ENCODE measurements around the gene PRCP. TPM values are rescaled to one million over a fixed set of nuclear protein-coding genes. Genes with fewer than 3 reads are reported as not detected.
"Not testable (repeated sequence)": the region's sequence is repeated elsewhere in the genome, so short reads cannot be mapped to it uniquely, and the experiment has no call there.

The PRCP gene
- total RNA-seq, 1 experiment from 2014 or later: 22.7 TPM

DNA sequence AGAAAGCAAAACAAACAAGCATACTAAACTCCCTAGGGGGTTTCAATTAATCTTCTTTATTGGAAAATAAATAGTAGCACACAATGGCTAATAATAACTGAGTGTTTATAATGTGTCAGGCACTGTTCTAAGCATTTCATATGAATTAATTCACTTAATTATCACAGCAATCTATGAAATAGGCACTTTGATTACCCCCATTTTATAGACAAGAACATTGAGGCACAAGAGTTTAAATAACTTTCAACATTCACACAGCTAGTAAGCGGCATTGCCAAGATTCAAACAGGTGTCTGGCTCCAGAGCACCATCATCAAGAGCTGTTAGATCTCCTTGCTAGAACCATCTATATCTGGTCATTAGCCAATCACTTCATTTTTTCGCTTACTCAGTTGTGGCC lies 43.1 kb downstream of the PRCP start:
- no peak for DNase-seq
- intact Hi-C loops (cut with micrococcal nuclease; ENCODE audit: unreplicated experiment): no loop called here
- Mint-ChIP-seq H3K27me3 (ENCODE audit: unreplicated experiment) (no peaks in the 10 kb centered on the region), H3K4me1 (ENCODE audit: low read depth, unreplicated experiment) (peaks cover 14% of the 10 kb centered on the region), H3K27ac (ENCODE audit: unreplicated experiment) (no peak overlapping the region), H3K36me3 (ENCODE audit: insufficient read depth, unreplicated experiment) (no peaks in the 10 kb centered on the region), H3K4me3 (ENCODE audit: low read depth, unreplicated experiment) (no peak overlapping the region), H3K9me3 (ENCODE audit: low read depth, unreplicated experiment) (no peaks in the 10 kb centered on the region)
- BruUV-seq (replicated peaks): no TSS peak
- CTCF ChIA-PET: no interaction called here
- TF ChIP-seq, protein P1, sequence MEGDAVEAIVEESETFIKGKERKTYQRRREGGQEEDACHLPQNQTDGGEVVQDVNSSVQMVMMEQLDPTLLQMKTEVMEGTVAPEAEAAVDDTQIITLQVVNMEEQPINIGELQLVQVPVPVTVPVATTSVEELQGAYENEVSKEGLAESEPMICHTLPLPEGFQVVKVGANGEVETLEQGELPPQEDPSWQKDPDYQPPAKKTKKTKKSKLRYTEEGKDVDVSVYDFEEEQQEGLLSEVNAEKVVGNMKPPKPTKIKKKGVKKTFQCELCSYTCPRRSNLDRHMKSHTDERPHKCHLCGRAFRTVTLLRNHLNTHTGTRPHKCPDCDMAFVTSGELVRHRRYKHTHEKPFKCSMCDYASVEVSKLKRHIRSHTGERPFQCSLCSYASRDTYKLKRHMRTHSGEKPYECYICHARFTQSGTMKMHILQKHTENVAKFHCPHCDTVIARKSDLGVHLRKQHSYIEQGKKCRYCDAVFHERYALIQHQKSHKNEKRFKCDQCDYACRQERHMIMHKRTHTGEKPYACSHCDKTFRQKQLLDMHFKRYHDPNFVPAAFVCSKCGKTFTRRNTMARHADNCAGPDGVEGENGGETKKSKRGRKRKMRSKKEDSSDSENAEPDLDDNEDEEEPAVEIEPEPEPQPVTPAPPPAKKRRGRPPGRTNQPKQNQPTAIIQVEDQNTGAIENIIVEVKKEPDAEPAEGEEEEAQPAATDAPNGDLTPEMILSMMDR (IDR thresholded peaks at IDR 0.05; ENCODE audit: unreplicated experiment): no peak

DNA sequence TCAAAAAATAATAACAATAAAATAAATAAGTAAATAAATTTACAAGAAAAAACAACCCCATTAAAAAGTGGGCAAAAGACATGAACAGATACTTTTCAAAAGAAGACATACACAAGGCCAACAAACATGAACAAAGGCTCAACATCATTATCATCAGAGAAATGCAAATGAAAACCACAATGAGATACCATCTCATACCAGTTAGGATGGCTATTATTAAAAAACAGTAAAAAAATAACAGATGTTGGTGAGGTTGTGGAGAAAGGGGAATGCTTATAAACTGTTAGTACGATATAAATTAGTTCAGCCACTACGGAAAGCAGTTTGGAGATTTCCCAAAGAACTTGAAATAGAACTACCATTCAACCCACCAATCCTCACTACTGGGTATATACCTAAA lies 44.6 kb downstream of the PRCP start:
- Mint-ChIP-seq H3K4me3 (ENCODE audit: low read depth, unreplicated experiment) (no peak overlapping the region), H3K27me3 (ENCODE audit: unreplicated experiment) (no peaks in the 10 kb centered on the region), H3K27ac (ENCODE audit: unreplicated experiment) (no peak overlapping the region), H3K4me1 (ENCODE audit: low read depth, unreplicated experiment) (peaks cover 14% of the 10 kb centered on the region), H3K36me3 (ENCODE audit: insufficient read depth, unreplicated experiment) (no peaks in the 10 kb centered on the region), H3K9me3 (ENCODE audit: low read depth, unreplicated experiment) (no peaks in the 10 kb centered on the region)
- CTCF ChIA-PET: no interaction called here
- intact Hi-C loops (cut with micrococcal nuclease; ENCODE audit: unreplicated experiment): no loop called here
- no TSS peak for BruUV-seq (replicated peaks)
- TF ChIP-seq, protein P1 (IDR thresholded peaks at IDR 0.05; ENCODE audit: unreplicated experiment): no peak
- DNase-seq: no peak

DNA sequence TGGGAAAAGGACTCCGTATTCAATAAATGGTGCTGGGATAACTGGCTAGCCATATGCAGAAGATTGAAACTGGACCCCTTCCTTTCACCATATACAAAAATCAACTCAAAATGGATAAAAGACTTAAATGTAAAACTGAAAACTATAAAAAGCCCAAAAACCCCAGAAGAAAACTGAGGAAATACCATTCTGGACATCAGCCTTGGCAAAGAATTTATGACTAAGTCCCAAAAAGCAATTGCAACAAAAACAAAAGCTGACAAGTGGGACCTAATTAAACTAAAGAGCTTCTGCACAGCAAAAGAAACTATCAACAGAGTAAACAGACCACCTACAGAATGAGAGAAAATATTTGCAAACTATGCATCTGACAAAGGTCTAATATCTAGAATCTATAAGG lies 45.3 kb downstream of the PRCP start:
- H3K36me3 Mint-ChIP-seq (ENCODE audit: insufficient read depth, unreplicated experiment); DNase-seq; BruUV-seq (replicated peaks); H3K4me3 Mint-ChIP-seq (ENCODE audit: low read depth, unreplicated experiment); intact Hi-C loops (cut with micrococcal nuclease; ENCODE audit: unreplicated experiment); H3K9me3 Mint-ChIP-seq (ENCODE audit: low read depth, unreplicated experiment); CTCF ChIA-PET; H3K27me3 Mint-ChIP-seq (ENCODE audit: unreplicated experiment); H3K27ac Mint-ChIP-seq (ENCODE audit: unreplicated experiment): not testable (repeated sequence)
- H3K4me1 Mint-ChIP-seq (ENCODE audit: low read depth, unreplicated experiment): peaks cover 14% of the 10 kb centered on the region

DNA sequence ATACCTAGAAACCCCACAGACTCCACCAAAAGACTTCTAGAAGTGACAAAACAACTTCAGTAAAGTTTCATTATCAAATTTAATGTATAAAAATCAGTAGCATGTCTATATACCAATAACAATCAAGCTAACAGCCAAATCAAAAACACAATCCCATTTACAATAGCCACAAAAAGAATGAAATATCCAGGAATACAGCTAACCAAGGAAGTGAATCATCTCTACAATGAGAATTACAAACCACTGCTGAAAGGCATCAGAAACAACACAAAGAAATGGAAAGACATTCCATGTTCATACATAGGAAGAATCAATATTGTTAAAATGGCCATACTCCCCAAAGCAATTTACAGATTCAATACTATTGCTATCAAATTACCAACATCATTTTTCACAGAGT lies 46.0 kb downstream of the PRCP start:
- no TSS peak for BruUV-seq (replicated peaks)
- H3K36me3 Mint-ChIP-seq (ENCODE audit: insufficient read depth, unreplicated experiment): no peaks in the 10 kb centered on the region
- H3K9me3 Mint-ChIP-seq (ENCODE audit: low read depth, unreplicated experiment): no peaks in the 10 kb centered on the region
- no peaks in the 10 kb centered on the region for H3K27me3 Mint-ChIP-seq (ENCODE audit: unreplicated experiment)
- intact Hi-C loops (cut with micrococcal nuclease; ENCODE audit: unreplicated experiment): no loop called here
- no peak for DNase-seq
- no peak overlapping the region for H3K27ac Mint-ChIP-seq (ENCODE audit: unreplicated experiment)
- TF ChIP-seq, protein P1 (IDR thresholded peaks at IDR 0.05; ENCODE audit: unreplicated experiment): no peak
- CTCF ChIA-PET: no interaction called here
- no peak overlapping the region for H3K4me3 Mint-ChIP-seq (ENCODE audit: low read depth, unreplicated experiment)
- peaks cover 14% of the 10 kb centered on the region for H3K4me1 Mint-ChIP-seq (ENCODE audit: low read depth, unreplicated experiment)

DNA sequence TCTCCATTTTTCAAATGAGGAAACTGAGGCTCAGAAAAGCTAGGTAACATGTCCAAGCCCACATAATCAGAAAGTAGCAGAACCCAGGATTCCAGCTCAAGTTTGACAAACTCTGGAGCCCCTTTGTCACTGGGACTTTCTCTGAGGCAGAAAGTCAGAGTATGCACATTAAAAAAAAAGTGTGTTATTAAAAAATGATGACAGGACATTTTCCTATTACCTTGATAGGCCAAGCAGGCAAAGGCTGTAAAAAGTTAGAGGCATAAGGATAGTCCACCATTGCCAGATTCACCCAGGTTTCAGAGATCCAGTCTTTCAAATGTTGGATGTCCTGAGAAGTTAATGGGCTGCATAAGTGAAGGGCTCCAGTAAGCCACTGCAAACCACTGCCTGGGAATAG lies 51.4 kb downstream of the PRCP start:
- DNase-seq: no peak
- CTCF ChIA-PET: no interaction called here
- no peaks in the 10 kb centered on the region for H3K4me1 Mint-ChIP-seq (ENCODE audit: low read depth, unreplicated experiment)
- H3K9me3 Mint-ChIP-seq (ENCODE audit: low read depth, unreplicated experiment): no peaks in the 10 kb centered on the region
- intact Hi-C loops (cut with micrococcal nuclease; ENCODE audit: unreplicated experiment): no loop called here
- no TSS peak for BruUV-seq (replicated peaks)
- H3K27me3 Mint-ChIP-seq (ENCODE audit: unreplicated experiment): no peaks in the 10 kb centered on the region
- no peak overlapping the region for H3K4me3 Mint-ChIP-seq (ENCODE audit: low read depth, unreplicated experiment)
- no peak overlapping the region for H3K27ac Mint-ChIP-seq (ENCODE audit: unreplicated experiment)
- no peaks in the 10 kb centered on the region for H3K36me3 Mint-ChIP-seq (ENCODE audit: insufficient read depth, unreplicated experiment)
- TF ChIP-seq, protein P1 (IDR thresholded peaks at IDR 0.05; ENCODE audit: unreplicated experiment): no peak
